Measurements from ENCODE around the gene PDIA6. TPM values are rescaled to one million over a fixed set of nuclear protein-coding genes. Genes with fewer than 3 reads are reported as not detected.

PDIA6 gene
- total RNA-seq, 2 donors from 2014 or later, result 402 to 408 TPM

DNA sequence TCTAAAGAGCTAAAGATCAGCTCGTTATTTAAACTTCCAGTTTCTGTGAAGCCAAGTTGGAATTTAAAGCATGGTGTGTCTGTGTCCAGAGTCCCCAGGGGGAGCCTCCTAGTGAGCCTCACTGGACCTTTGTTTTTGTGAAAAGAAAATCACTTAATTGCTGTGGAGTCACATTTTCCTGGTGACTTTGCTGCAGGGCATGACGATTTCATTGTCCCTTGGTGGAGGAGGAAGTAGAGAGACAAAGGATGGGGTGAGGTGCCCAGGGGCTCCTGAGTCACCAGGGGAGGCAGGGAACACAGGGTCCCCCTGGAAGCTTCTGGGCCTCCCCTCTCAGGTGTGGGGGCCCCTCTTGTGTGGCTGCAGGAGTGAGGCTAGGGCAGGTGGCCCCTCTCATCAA lies 71.4 kb downstream of the PDIA6 start:
- no peaks in the 10 kb centered on the region for H3K27me3 Mint-ChIP-seq (ENCODE audit: insufficient read depth)
- Histone ChIP-seq H3K9me3 (ENCODE audit: control insufficient read depth, low read length) (no peaks in the 10 kb centered on the region), H3K4me3 (ENCODE audit: low read length) (no peak overlapping the region), H3K27me3 (ENCODE audit: control insufficient read depth, insufficient read depth, low read length, poor library complexity, severe bottlenecking) (no peaks in the 10 kb centered on the region), H3K4me1 (ENCODE audit: control insufficient read depth, insufficient read depth, low read length) (no peaks in the 10 kb centered on the region), H3K36me3 (ENCODE audit: control insufficient read depth, insufficient read depth, low read length) (no peaks in the 10 kb centered on the region), H3K9ac (ENCODE audit: extremely low read depth, low read length, poor library complexity, severe bottlenecking) (no peak overlapping the region), H3K27ac (ENCODE audit: low read depth, low read length) (no peak overlapping the region)
- no peak overlapping the region for H3K27ac Mint-ChIP-seq
- H3K9me3 Mint-ChIP-seq, result no peaks in the 10 kb centered on the region
- no peaks in the 10 kb centered on the region for H3K4me1 Mint-ChIP-seq
- TF ChIP-seq, protein P1, sequence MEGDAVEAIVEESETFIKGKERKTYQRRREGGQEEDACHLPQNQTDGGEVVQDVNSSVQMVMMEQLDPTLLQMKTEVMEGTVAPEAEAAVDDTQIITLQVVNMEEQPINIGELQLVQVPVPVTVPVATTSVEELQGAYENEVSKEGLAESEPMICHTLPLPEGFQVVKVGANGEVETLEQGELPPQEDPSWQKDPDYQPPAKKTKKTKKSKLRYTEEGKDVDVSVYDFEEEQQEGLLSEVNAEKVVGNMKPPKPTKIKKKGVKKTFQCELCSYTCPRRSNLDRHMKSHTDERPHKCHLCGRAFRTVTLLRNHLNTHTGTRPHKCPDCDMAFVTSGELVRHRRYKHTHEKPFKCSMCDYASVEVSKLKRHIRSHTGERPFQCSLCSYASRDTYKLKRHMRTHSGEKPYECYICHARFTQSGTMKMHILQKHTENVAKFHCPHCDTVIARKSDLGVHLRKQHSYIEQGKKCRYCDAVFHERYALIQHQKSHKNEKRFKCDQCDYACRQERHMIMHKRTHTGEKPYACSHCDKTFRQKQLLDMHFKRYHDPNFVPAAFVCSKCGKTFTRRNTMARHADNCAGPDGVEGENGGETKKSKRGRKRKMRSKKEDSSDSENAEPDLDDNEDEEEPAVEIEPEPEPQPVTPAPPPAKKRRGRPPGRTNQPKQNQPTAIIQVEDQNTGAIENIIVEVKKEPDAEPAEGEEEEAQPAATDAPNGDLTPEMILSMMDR (conservative IDR thresholded peaks at IDR 0.05), result no peak
- DNase-seq, result no peak
- no peaks in the 10 kb centered on the region for H3K36me3 Mint-ChIP-seq (ENCODE audit: low read depth)
- 60 to 75% methylated on average over 2 of the region's 2 CpGs for WGBS, 2 experiments (ENCODE audit: insufficient coverage in 1 of 2, insufficient read length in 1 of 2)
- H3K4me3 Mint-ChIP-seq, result no peak overlapping the region

DNA sequence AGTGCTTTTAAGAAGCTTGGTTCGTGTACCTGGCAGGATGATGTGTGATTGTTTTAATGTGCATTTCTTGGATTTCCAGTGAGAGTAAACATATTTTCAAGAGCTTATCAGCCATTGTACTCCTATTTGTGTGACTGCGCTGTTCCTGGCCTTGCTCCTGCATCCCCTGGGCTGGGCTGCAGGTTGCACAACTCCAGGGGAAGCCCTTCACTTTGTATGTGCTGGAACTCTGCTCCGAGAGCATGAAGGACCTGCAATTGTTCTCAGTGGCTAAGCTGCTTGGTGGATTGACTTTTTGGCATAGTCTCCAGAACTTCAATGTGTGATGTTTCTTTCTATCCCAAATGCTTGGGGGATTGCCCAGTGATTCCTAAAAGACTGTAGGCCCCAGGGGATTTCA lies 72.4 kb downstream of the PDIA6 start:
- no peaks in the 10 kb centered on the region for H3K9me3 Mint-ChIP-seq
- H3K4me1 Mint-ChIP-seq, result no peaks in the 10 kb centered on the region
- H3K27ac Mint-ChIP-seq, result no peak overlapping the region
- Histone ChIP-seq H3K4me1 (ENCODE audit: control insufficient read depth, insufficient read depth, low read length) (no peaks in the 10 kb centered on the region), H3K4me3 (ENCODE audit: low read length) (no peak overlapping the region), H3K9ac (ENCODE audit: extremely low read depth, low read length, poor library complexity, severe bottlenecking) (no peak overlapping the region), H3K36me3 (ENCODE audit: control insufficient read depth, insufficient read depth, low read length) (no peaks in the 10 kb centered on the region), H3K27ac (ENCODE audit: low read depth, low read length) (no peak overlapping the region), H3K9me3 (ENCODE audit: control insufficient read depth, low read length) (no peaks in the 10 kb centered on the region), H3K27me3 (ENCODE audit: control insufficient read depth, insufficient read depth, low read length, poor library complexity, severe bottlenecking) (no peaks in the 10 kb centered on the region)
- TF ChIP-seq, protein P1 (conservative IDR thresholded peaks at IDR 0.05), result no peak
- no peak for DNase-seq
- no peaks in the 10 kb centered on the region for H3K36me3 Mint-ChIP-seq (ENCODE audit: low read depth)
- H3K4me3 Mint-ChIP-seq, result no peak overlapping the region
- WGBS, 2 experiments (ENCODE audit: insufficient coverage in 1 of 2, insufficient read length in 1 of 2), result 89 to 93% methylated on average over 3 of the region's 3 CpGs
- no peaks in the 10 kb centered on the region for H3K27me3 Mint-ChIP-seq (ENCODE audit: insufficient read depth)

DNA sequence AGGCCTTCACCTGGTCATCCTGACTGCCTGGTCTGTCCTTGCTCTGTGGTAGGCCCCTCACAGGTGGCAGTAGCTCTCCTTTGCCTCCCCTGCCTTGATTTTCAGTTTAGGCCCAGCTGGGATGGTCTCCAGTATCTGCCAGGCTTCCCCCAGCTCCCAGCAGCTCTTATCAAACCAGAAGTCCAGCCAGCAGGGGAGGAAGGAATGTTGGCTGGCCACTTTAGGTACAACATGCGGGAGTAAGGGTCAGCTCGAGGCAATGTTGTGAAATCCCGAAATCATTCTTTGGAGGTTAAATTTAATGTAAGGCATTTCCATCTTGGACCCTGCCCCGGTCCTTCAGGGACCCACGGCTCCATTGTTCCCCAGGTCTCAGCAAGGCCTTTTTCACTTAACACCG lies 74.4 kb downstream of the PDIA6 start:
- Mint-ChIP-seq H3K27me3 (ENCODE audit: insufficient read depth) (no peaks in the 10 kb centered on the region), H3K4me1 (no peaks in the 10 kb centered on the region), H3K36me3 (ENCODE audit: low read depth) (no peaks in the 10 kb centered on the region), H3K27ac (no peak overlapping the region), H3K9me3 (no peaks in the 10 kb centered on the region), H3K4me3 (no peak overlapping the region)
- no peaks in the 10 kb centered on the region for H3K36me3 ChIP-seq (ENCODE audit: control insufficient read depth, insufficient read depth, low read length)
- no peak for DNase-seq
- H3K4me3 ChIP-seq (ENCODE audit: low read length), result no peak overlapping the region
- no peak overlapping the region for H3K9ac ChIP-seq (ENCODE audit: extremely low read depth, low read length, poor library complexity, severe bottlenecking)
- no peaks in the 10 kb centered on the region for H3K27me3 ChIP-seq (ENCODE audit: control insufficient read depth, insufficient read depth, low read length, poor library complexity, severe bottlenecking)
- H3K4me1 ChIP-seq (ENCODE audit: control insufficient read depth, insufficient read depth, low read length), result no peaks in the 10 kb centered on the region
- no peak overlapping the region for H3K27ac ChIP-seq (ENCODE audit: low read depth, low read length)
- TF ChIP-seq, protein P1 (conservative IDR thresholded peaks at IDR 0.05), result no peak
- no peaks in the 10 kb centered on the region for H3K9me3 ChIP-seq (ENCODE audit: control insufficient read depth, low read length)
- 92% methylated on average over 4 to 6 of the region's 6 CpGs for WGBS, 2 experiments (ENCODE audit: insufficient coverage in 1 of 2, insufficient read length in 1 of 2)

Data from endodermal cell (in vitro differentiated cells).